GM19324 (cell line): Measurements from ENCODE around the gene FBXO38.
A peak's percentile ranks its signal among the peaks of the same experiment; 100 is the strongest.
"Not testable (repeated sequence)": the region's sequence is repeated elsewhere in the genome, so short reads cannot be mapped to it uniquely, and the experiment has no call there.

Experiments used
- ATAC-seq: cut with Tn5 transposase; IDR thresholded peaks from one replicate; pipeline ENCODE4 v1.9.1; 2021; ENCODE audit warnings: mild to moderate bottlenecking, moderate library complexity; ENCODE audit not compliant: unreplicated experiment, low FRiP score

Gene FBXO38

GRCh38 chr5:148427370-148428042 lies 43.7 kb downstream of the FBXO38 start:
- no peak for ATAC-seq

- ATAC-seq: no peak
Measured at GRCh38 chr5:148428848-148429247, 45.1 kb downstream of the FBXO38 start.

- ATAC-seq: no peak
Measured at GRCh38 chr5:148433826-148434225, 50.1 kb downstream of the FBXO38 start.

GRCh38 chr5:148436029-148436428 lies 52.3 kb downstream of the FBXO38 start:
- ATAC-seq: no peak

GRCh38 chr5:148437249-148437648 lies 53.5 kb downstream of the FBXO38 start:
- ATAC-seq: no peak

- ATAC-seq: no peak
Measured at GRCh38 chr5:148438933-148439332, 55.2 kb downstream of the FBXO38 start.

- ATAC-seq: no peak
Measured at GRCh38 chr5:148443241-148443640, 59.5 kb downstream of the FBXO38 start.

GRCh38 chr5:148443998-148444397 lies 60.2 kb downstream of the FBXO38 start:
- ATAC-seq: peak; percentile 80

- ATAC-seq: no peak
Measured at GRCh38 chr5:148445578-148445977, 61.8 kb downstream of the FBXO38 start.

- no peak for ATAC-seq
Measured at GRCh38 chr5:148446611-148447010, 62.9 kb downstream of the FBXO38 start.

GRCh38 chr5:148452499-148453193 lies 68.9 kb downstream of the FBXO38 start:
- ATAC-seq: no peak

GRCh38 chr5:148454576-148454975 lies 70.8 kb downstream of the FBXO38 start:
- ATAC-seq: no peak

GRCh38 chr5:148455185-148455584 lies 71.4 kb downstream of the FBXO38 start:
- ATAC-seq: no peak

GRCh38 chr5:148457183-148457620 lies 73.4 kb downstream of the FBXO38 start:
- ATAC-seq: no peak

- no peak for ATAC-seq
Measured at GRCh38 chr5:148458036-148458888, 74.5 kb downstream of the FBXO38 start.

GRCh38 chr5:148459669-148460068 lies 75.9 kb downstream of the FBXO38 start:
- ATAC-seq: no peak

GRCh38 chr5:148465381-148466235 lies 81.8 kb downstream of the FBXO38 start:
- no peak for ATAC-seq

GRCh38 chr5:148466236-148466580 lies 82.5 kb downstream of the FBXO38 start:
- no peak for ATAC-seq

- ATAC-seq: no peak
Measured at GRCh38 chr5:148467958-148468357, 84.2 kb downstream of the FBXO38 start.

GRCh38 chr5:148468746-148469145 lies 85.0 kb downstream of the FBXO38 start:
- ATAC-seq: not testable (repeated sequence)
